IMR-90 (cell line): ENCODE measurements around the gene SERPINA9. TPM values are rescaled to one million over a fixed set of nuclear protein-coding genes. Genes with fewer than 3 reads are reported as not detected.

ENCODE experiments used
- ATAC-seq: fragments of 200-7000 bp; cut with Tn5 transposase; 2 replicates; pipeline ENCODE4 v1.9.1; 2020; ENCODE audit warnings: low read depth, mild to moderate bottlenecking, moderate library complexity
- BruUV-seq: library from RNA; stranded (reverse); fragments of 400-500 nt; replicated peaks from 2 replicates; lab custom pipeline; 2021; lab: Mats Ljungman, UMichigan
- CTCF ChIA-PET: fragments of 300-600 bp; formaldehyde crosslinking; extraction: SDS; loops from one replicate; lab custom pipeline; 2021; ENCODE audit warnings: antibody characterized with exemption; lab: Yijun Ruan, JAX
- POLR2A ChIA-PET: fragments of 300-600 bp; sonication (Branson Sonifier 250); formaldehyde crosslinking; loops from one replicate; lab custom pipeline; 2022; ENCODE audit warnings: antibody characterized with exemption; ENCODE audit not compliant: unreplicated experiment; lab: Charles Lee
- DNase-seq: peaks from one replicate; pipeline ENCODE4 v3.0.0; 2013
- H2AFZ ChIP-seq: replicated peaks from 2 replicates; pipeline ENCODE3; 2013; ENCODE audit warnings: low read length, mild to moderate bottlenecking; ENCODE audit not compliant: poor library complexity
- H2AK5ac ChIP-seq: 2 replicates; pipeline ENCODE4 v1.6.1; 2013; ENCODE audit warnings: low read depth, low read length, inconsistent platforms
- H2AK9ac ChIP-seq: replicated peaks from 2 replicates; pipeline ENCODE3; 2013; ENCODE audit warnings: mild to moderate bottlenecking, low read depth, low read length, moderate library complexity; ENCODE audit not compliant: poor library complexity
- H2BK120ac ChIP-seq: 2 replicates; pipeline ENCODE4 v1.6.1; 2013; ENCODE audit warnings: low read depth, low read length, inconsistent platforms
- H2BK15ac ChIP-seq: 3 replicates; pipeline ENCODE4 v1.6.1; 2013; ENCODE audit warnings: low read depth, low read length, inconsistent platforms
- H2BK20ac ChIP-seq: 2 replicates; pipeline ENCODE4 v1.6.1; 2013; ENCODE audit warnings: low read depth, mild to moderate bottlenecking, inconsistent platforms, low read length, moderate library complexity
- H2BK5ac ChIP-seq: 2 replicates; pipeline ENCODE4 v1.6.1; 2013; ENCODE audit warnings: mild to moderate bottlenecking, low read depth, low read length, inconsistent platforms; ENCODE audit not compliant: poor library complexity, severe bottlenecking
- H3K14ac ChIP-seq: replicated peaks from 2 replicates; pipeline ENCODE4 v1.6.1; 2013; ENCODE audit warnings: low read depth, low read length, inconsistent platforms
- H3K18ac ChIP-seq: 2 replicates; pipeline ENCODE4 v1.6.1; 2013; ENCODE audit warnings: low read depth, low read length, control low read depth
- H3K23ac ChIP-seq: 2 replicates; pipeline ENCODE4 v1.6.1; 2013; ENCODE audit warnings: low read depth, low read length, inconsistent platforms
- H3K27ac ChIP-seq: 2 replicates; pipeline ENCODE4 v1.5.1; 2013; ENCODE audit warnings: mild to moderate bottlenecking, control low read depth, low read length; ENCODE audit not compliant: insufficient read depth
- H3K27me3 ChIP-seq: 2 replicates; pipeline ENCODE4 v1.6.1; 2013; ENCODE audit warnings: low read length; ENCODE audit not compliant: control insufficient read depth, insufficient read depth
- H3K36me3 ChIP-seq: 2 replicates; pipeline ENCODE4 v1.6.1; 2013; ENCODE audit warnings: low read length, mixed read lengths; ENCODE audit not compliant: control insufficient read depth, insufficient read depth
- H3K4ac ChIP-seq: 2 replicates; pipeline ENCODE4 v1.6.1; 2013; ENCODE audit warnings: low read depth, low read length, inconsistent platforms
- H3K4me1 ChIP-seq: 2 replicates; pipeline ENCODE4 v1.6.1; 2013; ENCODE audit warnings: low read length, mixed read lengths; ENCODE audit not compliant: control insufficient read depth, insufficient read depth
- H3K4me2 ChIP-seq: 2 replicates; pipeline ENCODE4 v1.6.1; 2013; ENCODE audit warnings: low read depth, mild to moderate bottlenecking, control low read depth, low read length, moderate library complexity
- H3K4me3 ChIP-seq: 2 replicates; pipeline ENCODE4 v1.5.1; 2013; ENCODE audit warnings: low read depth, mild to moderate bottlenecking, control low read depth, low read length, moderate library complexity; ENCODE audit not compliant: insufficient read depth
- H3K56ac ChIP-seq: 2 replicates; pipeline ENCODE4 v1.6.1; 2013; ENCODE audit warnings: low read length, inconsistent platforms; ENCODE audit not compliant: insufficient read depth; ENCODE audit errors: extremely low read depth
- H3K79me1 ChIP-seq, 2 experiments: 2 replicates each; pipeline ENCODE4 v1.6.1; 2013; ENCODE audit warnings: low read length in 2 of 2, inconsistent platforms in 1 of 2, low read depth in 1 of 2
- H3K9ac ChIP-seq: 2 replicates; pipeline ENCODE4 v1.6.1; 2013; ENCODE audit warnings: low read depth, low read length, control low read depth
- H3K9me1 ChIP-seq: 2 replicates; pipeline ENCODE4 v1.6.1; 2013; ENCODE audit warnings: low read length, inconsistent platforms; ENCODE audit not compliant: insufficient read depth
- H3K9me3 ChIP-seq: 2 replicates; pipeline ENCODE4 v1.6.1; 2013; ENCODE audit warnings: low read length; ENCODE audit not compliant: control insufficient read depth, insufficient read depth
- H4K20me1 ChIP-seq: 2 replicates; pipeline ENCODE4 v1.6.1; 2013; ENCODE audit warnings: low read length, inconsistent platforms; ENCODE audit not compliant: insufficient read depth
- H4K5ac ChIP-seq: 2 replicates; pipeline ENCODE4 v1.6.1; 2013; ENCODE audit warnings: mild to moderate bottlenecking, low read depth, low read length, control low read depth
- H4K8ac ChIP-seq, 2 experiments: 2 replicates each; pipeline ENCODE4 v1.6.1; 2013; ENCODE audit warnings: low read depth in 2 of 2, low read length in 2 of 2, control low read depth in 1 of 2, inconsistent platforms in 1 of 2
- H4K91ac ChIP-seq: 2 replicates; pipeline ENCODE4 v1.6.1; 2013; ENCODE audit warnings: low read depth, low read length, inconsistent platforms; ENCODE audit not compliant: insufficient read depth
- CTCF ChIP-seq: conservative IDR thresholded peaks from 2 replicates; pipeline ENCODE4 v1.5.1; 2012; ENCODE audit warnings: mild to moderate bottlenecking, low read depth, low read length, improper control_type of control experiment
- WGBS, 2 experiments: methylation state at CpG; one replicate each; pipeline versions ENCODE4 v1.1.5 to v1.1.7; 2013; ENCODE audit warnings: missing lambda C conversion rate in 2 of 2; ENCODE audit not compliant: insufficient read length in 1 of 2; ENCODE audit errors: extremely low coverage in 2 of 2; 5-methylcytosine and 5-hydroxymethylcytosine counted together
- dilution Hi-C: fragments of 300-500 bp; cut with HindIII; formaldehyde crosslinking; loops from one replicate; pipeline ENCODE4 v1.14.3; 2018; ENCODE audit warnings: low sequenced_read_pairs; ENCODE audit not compliant: unreplicated experiment
- in situ Hi-C: fragments of 300-500 bp; cut with MboI; formaldehyde crosslinking; loops from 3 replicates; pipeline ENCODE4 v1.14.3; 2019; ENCODE audit warnings: low sequenced_read_pairs, inconsistent platforms, mixed read lengths
- intact Hi-C: fragments of 100-400 bp; cut with micrococcal nuclease; formaldehyde crosslinking; loops from 2 replicates; pipeline ENCODE4 v1.10.0; 2022
- polyA plus RNA-seq, 3 experiments: library from polyadenylated mRNA; depleted of rRNA; stranded (reverse); fragments of >200 nt; gene quantifications; 2 replicates each; pipeline ENCODE4 v1.2.3, GENCODE V29; 2012; ENCODE audit warnings: low replicate concordance in 1 of 3
- total RNA-seq: library from RNA; depleted of rRNA; stranded (reverse); fragments of >200 nt; gene quantifications from 2 replicates; pipeline ENCODE4 v1.2.3, GENCODE V29; 2012

Gene SERPINA9
- total and polyA plus RNA-seq, 2 of the 4 experiments (the other 2 are of a cell fraction), result 0.09 to 0.18 TPM

GRCh38 chr14:94517248-94517640, 41.2 kb upstream of the SERPINA9 start:
- H2AK9ac ChIP-seq, result no peak overlapping the region
- no peak overlapping the region for H2BK15ac ChIP-seq
- no peak overlapping the region for H3K9ac ChIP-seq
- H4K91ac ChIP-seq, result no peak overlapping the region
- intact Hi-C loops (no loop called here), in situ Hi-C loops (no loop called here), dilution Hi-C loops (no loop called here)
- DNase-seq (no peak), ATAC-seq (no peak)
- no peak overlapping the region for H3K18ac ChIP-seq
- no peak overlapping the region for H3K56ac ChIP-seq
- WGBS, 2 experiments, result no CpG with 5 or more reads among the region's 10 CpGs
- TF ChIP-seq CTCF, result no peak
- H3K14ac ChIP-seq, result no peak overlapping the region
- no peaks in the 10 kb centered on the region; the same call in 1 of the 2 replicates for H3K27me3 ChIP-seq
- no peaks in the 10 kb centered on the region for H4K20me1 ChIP-seq
- H2AFZ ChIP-seq, result no peak overlapping the region
- no peaks in the 10 kb centered on the region for H3K9me1 ChIP-seq
- no peaks in the 10 kb centered on the region for H3K79me1 ChIP-seq
- no peak overlapping the region for H3K23ac ChIP-seq
- H3K36me3 ChIP-seq, result no peaks in the 10 kb centered on the region
- ChIA-PET POLR2A (no interaction called here), CTCF (interaction anchor here (0.5 kb wide), 1 partner anchor 93 kb away, joined by 8 read pairs; no protein-coding TSS in a partner anchor)
- no peak overlapping the region for H3K4me3 ChIP-seq
- no peak overlapping the region for H4K5ac ChIP-seq
- H2BK20ac ChIP-seq, result no peak overlapping the region
- no peak overlapping the region for H2AK5ac ChIP-seq
- peaks cover 2% of the 10 kb centered on the region; the same call in 1 of the 2 replicates for H3K9me3 ChIP-seq
- H2BK5ac ChIP-seq, result no peak overlapping the region
- no peak overlapping the region for H3K27ac ChIP-seq
- no TSS peak for BruUV-seq
- H3K4ac ChIP-seq, result no peak overlapping the region
- H3K4me2 ChIP-seq, result no peak overlapping the region
- H3K4me1 ChIP-seq, result no peaks in the 10 kb centered on the region
- H4K8ac ChIP-seq, result no peak overlapping the region
- H2BK120ac ChIP-seq, result no peak overlapping the region
